Activated effector memory CD4-positive, alpha-beta T cell treated with anti-CD3 and anti-CD28 coated beads, Interleukin-2, amount 50 U/mL, for 16 hours (primary cell): ENCODE measurements around the gene RTL1.

Source experiments
- DNase-seq: peaks from one replicate; pipeline ENCODE4 v3.0.0-alpha.2; 2020

RTL1 gene

DNA sequence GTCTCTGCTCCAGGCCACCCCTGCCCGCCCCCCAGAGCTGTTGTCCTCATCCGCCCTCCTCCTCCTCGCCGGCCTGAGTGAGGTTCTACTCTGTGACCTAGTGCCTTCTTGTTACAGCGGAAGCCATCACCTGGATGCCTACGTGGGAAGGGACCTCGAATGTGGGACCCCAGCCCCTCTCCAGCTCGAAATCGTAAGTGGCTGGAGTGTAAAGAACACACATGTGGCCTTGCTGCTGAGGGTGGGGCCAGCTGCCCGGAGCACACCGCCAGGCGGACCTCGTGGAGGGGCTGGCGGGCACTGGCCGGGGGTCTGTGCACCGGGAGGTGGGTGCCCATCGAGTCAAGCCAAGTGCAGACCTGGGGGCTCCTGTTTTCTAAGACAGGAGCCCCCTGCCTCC, 58.2 kb downstream of the RTL1 start:
- no peak for DNase-seq

DNA sequence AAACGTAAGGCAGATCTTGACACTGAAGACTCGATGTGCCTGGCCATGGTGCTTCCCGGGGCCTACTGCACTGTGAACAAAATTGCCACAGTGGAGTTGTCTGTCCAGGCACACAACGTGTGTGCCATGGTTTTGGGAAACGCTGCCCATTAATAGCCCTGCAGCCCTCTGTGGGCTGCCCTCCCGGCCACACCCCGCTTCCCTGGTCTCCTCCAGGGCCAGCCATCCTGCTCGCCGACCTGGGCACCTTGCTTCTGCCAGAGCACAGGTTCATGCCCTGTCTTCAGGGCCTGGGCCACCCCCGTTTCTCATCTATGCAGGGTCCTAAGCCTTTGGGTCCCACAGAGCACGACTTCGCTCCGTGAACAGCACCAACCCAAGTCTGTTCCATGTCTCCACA, 58.7 kb downstream of the RTL1 start:
- no peak for DNase-seq

DNA sequence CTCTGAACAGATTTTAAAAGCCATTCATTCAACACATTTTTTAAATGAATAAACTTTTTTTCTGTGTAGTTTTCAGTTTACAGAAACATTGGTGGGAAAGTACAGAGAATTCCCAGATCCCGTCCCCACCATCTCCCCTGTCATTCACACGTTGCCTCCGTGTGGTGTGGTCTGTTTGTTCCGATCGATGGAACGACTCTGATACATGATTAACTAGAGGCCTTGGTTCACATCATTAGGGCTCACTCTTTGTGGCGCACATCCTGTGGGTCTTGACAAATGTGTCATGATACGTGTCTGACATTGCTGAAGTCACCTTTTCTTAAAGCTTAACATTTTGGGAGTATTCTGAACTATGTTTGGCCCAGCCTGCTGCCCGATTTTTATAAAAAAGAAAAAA, 59.1 kb downstream of the RTL1 start:
- no peak for DNase-seq

DNA sequence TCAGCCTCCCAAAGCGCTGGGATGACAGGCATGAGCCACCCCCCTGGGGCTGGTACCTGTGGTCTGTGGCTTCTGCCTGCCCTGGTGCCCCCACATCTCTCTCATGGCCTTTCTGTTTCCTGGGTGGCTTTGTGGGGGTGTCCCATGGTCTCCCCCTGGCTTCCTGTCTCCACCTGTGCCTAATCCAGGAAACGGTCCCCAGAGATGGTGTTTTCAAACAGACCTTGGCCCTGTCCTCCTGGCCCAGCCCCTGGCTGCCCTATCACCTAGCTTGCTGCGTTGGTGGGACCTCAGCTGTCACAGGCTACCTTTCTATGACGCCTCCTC, 59.5 kb downstream of the RTL1 start:
- no peak for DNase-seq

DNA sequence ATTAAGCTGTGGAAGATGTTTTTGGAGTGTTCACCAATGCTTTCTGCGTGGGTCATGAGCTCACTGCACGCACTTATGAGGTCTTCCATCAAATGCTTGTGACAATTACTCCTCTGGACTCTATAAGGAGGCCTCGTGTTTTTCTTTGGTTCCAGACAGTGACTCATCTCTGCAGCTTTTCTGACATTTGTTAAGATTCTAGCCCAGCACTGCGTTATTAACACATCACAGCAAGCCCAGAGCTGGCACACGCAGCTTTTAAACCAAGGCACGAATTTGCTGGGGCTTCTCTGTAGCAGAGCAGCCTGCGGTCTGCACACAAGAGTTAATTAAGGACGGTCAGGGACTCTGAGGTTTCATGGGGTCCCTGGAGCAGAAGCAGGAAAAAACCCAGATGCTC, 60.7 kb downstream of the RTL1 start:
- no peak for DNase-seq

DNA sequence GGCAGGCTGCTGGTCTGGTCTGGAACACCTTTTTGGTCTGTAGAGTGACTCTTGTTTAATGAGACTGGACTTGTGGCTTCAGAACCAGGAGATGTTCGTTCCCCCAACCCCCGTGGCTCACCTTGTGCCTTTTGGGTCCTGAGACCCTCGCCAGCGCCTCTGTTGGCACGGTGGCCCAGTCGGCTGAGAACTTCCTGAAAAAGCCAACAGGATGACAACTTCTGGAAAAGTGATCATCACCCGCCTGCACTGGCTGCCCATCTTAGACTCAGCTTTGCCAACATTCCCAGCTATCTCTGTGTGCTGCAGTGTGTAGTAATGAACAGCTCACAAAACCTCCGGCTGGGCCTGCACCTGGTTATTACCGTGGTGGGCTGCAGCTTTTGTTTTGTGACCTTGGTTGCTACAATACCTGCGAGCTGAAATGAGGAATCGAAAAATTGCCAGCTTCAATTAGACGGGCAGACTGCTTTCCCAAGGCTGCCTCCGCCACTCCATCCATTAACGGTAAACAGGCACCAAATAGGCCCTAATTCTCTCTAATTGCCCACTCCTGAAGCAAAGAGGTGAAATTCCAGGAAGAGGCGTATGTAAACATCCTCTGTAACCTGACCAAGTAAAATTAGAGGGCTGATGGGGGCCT, 61.6 kb downstream of the RTL1 start:
- no peak for DNase-seq

DNA sequence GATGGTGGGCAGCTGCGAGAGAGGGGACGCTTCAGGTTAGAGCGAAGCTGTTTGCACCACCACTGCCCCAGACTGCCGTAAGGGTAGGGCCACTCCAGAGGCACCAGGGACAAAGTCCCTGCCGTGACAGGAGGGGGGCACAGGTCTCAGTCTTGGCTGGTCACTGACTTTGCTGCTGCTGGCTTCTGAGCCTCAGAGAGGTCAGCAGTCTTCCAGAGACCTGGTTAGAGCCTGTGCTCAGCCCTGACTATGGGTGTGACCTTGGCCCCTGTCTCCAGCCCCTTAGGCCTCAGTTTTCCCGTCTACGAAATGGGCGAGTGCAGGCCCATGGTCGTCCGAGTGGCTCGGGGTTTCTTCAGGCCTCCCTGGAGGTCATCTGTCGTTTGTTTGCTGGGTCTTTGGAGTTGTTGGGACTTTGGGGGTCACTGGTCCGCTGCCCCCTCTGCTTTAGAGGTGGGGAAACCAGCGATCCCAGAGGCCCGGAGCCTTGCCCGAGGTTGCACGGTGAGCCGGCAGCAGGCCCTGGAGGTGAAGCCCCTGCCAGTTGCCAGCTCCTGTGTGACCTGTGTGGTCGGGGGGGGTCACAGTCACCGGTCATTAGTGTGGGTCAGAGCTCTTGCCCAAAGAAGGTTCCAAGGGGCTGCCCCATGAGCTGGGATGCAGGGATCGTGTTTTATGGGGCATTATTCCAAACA, 62.3 kb downstream of the RTL1 start:
- no peak for DNase-seq

DNA sequence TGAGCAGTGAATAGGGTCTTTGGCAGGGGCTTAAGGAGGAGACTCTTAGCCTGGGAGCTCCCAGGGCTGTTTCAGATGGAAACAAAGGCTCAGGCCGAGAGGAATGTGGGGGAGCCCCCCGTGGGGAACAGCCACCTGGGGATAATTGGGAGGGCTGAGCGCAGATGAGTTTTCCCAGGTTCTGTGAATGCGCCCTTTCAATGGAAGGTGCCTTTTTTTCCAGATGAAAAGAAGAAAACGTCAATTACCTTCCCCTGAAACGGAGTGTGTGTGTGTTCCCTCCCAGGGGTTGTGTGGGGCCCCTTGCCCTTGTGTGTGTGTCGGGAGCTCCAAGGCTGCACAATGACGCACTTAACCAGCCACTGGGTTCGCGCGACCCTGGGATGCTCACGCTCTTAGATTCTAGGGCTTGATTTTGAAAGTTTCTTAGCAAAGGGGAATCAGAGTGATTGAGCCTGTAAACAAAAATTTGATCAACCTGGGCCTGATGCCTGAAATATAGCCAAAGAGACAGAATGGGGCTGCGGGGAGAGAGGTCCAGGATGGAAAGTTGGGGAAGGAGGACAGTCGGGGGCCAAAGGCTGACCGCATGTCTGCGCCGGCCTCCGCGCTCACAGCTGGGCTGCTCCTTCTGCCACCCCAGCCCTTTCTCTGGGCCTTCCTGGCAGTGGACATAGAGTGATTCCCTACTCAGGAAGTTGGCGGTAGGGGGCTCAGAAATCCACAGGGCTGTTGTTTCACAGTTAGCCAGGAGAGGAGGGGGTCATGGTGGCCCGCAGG, 63.0 kb downstream of the RTL1 start:
- DNase-seq = no peak

DNA sequence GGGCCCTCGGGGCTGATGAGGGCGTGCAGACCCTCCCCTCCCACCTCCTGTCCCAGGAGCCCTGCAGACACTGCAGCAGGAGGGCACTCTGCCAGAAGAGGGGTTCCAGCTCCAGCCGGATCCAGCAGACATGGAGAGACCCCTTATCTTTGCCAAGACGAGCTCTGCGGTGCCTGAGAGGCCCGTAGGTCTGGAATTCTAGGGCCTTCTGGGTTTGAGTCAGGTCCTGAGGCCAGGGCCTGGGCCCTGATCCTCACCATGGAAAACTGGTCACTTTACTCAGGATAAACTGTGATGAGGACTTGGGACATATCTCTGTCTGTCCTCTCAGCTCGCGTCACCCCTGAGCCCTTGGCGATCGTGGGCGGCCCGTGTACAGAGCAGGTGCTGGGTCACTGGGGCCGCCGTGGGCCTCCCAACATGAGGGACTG, 63.8 kb downstream of the RTL1 start:
- no peak for DNase-seq

DNA sequence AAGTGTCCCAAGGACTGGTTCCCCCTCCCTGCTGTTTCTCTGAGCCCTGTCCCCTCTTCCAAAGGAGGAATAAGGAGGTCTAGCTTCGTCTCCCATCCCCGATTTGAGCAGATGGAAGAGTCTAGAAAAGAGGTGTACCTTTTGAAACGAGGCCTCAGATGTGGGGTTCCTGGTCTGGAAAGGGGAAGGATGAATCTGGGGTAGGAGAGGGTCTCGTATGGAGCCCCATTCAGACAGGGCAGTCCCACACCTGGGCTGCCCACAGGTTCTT, 64.3 kb downstream of the RTL1 start:
- no peak for DNase-seq

DNA sequence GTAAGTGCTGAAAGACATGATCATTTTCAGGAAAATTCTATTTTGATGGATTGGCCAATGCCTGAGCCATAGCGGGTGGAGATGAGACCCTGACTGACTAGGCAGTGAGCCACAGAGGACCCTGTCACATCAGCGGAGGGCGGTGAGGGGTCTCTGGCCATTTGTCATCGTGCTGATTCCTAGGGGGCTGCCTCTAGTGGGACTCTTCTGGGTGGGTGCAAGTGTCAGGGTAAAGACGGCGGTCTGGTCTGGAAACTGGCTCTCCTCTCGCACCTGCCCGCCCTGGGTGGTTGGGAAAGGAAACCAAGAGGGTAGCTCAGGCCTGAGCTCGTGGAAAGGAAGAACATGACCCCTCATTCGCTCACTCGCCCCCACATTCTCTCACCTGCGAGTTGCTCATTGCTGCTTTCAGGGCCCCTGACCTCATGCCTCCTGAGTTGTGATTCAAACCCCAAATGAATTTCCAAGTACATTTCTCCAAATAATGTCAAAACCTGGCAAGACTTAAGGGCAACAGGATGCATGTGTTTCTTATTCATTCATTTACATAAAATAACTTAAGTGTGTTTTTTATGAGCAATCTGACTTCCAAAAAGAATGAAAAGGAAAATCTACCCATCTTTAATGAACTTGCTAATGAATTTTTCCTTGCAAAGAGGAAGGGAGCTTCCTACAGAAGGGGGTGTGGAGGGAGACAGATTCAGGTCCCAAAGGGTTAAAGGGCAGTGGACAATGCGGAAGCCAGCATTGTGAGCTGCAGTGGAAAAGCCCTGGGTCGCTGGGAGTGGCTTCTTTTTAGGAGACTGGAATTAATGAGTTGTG, 64.8 kb downstream of the RTL1 start:
- no peak for DNase-seq

DNA sequence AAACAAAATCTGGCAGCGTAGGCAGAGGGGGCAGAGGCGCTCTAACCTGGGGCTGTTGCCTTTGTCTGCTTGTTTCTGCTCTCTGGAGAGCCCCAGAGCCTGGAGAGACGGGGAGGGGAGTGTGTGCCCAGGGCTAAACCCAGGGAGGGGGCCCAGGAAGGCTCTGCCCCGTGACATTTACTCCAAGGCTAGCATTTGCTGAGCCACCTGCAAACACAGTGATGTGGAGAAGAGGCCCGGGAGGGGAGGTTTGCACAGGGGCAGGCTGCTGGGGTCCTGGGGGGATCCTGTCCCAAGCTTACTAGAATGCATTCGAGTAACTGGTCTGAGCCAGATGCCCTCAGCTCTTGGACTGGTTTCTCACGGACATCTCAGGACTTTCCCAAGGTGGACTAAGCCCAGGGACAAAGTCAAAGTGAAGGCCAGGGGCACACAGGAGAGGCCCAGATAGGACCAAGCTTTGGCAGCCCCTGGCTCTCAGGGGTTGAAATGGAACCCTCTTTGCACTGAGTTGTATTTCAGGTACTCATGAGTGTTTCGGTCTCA, 65.6 kb downstream of the RTL1 start:
- no peak for DNase-seq

DNA sequence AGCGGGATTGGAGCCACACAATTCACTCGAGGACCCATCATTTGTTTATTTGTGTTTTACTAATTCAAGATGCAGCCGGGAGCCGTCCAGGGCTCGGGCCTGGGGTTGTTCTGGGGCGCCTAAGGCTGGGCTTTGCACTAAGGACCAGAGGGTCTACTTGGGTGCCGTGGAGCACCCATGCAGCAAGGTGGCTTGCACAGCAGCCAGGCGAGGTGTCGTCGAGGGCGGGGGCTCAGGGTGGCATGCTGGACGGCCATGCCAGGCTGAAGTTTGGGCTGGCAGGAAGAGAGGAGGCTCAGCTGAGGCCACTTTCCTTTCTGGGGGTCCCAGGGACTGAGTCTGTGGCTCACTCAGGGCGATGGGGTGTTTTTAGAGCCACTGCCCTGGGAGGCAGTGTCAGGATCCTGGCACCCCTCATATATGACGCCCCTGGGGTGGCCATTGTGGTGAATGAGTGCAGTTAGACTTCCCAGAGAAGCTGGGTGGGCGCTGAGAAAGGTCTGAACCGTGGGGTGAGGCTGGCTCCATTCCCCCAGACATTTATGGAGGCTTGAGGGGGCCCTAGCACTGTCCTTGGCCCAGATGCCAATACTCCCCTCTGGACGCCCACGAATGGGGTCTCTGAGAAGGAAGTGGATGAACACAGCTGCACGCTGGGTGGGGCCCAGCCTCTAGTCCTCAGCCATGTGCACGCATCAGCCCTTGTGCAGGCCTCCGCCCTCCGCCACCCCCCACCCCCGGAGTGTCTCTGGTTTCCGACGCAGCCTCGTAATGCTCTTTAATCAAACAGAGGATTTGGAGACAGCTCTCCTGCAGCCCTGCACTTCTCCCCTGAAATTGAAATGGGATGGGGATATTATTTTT, 66.3 kb downstream of the RTL1 start:
- no peak for DNase-seq

DNA sequence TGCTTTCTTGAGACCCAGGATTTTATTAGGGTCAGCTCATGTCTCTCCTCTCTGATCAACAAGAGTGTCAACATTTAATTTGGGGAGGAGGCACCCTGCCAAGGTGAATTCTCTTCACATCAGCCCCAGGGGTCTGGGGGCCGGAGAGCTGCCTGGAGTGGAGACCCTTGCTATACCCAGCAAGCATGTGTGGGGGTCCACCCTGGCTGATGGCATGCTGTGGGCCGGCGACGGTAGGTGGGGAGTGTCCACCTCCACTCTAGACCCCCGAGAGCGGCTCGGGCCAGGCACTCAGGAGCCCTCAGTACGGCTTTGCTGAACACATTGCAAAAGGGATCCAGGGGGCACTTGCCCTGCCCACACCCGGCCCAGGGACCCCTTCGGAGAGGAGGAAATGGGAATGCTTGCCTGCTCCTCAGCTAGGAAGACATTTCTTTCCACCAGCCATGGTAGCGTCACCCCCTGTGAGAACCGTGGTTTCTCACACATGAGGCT, 67.2 kb downstream of the RTL1 start:
- no peak for DNase-seq

DNA sequence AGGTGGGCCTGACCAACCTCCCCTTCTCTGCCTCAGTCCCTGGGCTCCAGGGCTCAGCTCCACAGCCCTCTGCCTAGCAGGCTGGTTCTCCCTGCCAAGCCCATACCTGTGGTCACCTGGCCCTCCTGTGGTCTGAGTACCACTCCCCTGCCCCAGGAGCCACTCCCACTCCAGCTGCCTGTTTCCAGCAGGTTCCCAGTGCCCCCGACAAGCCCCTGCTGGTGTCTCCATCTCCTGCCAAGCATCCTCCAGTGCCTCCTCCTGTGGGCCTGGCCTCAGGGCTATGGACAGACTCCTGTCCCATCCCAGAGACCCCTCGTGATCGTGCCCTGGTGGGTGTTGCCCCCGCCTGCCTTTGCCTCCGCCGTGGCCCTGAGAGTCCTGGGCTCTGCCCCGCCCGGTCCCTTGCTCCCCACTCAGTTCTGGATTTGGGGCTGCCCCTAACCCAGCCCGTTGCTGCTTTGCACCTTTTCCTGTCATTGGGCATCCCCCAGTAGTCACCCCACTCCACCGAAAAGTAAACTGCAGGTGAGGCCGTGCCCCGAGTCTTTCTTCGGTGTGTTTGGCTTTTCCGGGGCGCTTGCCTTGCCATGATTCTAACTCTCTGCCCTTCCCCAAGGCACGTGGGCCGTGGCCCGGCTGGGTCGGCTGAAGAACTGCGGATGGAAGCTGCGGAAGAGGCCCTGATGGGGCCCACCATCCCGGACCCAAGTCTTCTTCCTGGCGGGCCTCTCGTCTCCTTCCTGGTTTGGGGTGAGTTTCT, 67.8 kb downstream of the RTL1 start:
- no peak for DNase-seq

DNA sequence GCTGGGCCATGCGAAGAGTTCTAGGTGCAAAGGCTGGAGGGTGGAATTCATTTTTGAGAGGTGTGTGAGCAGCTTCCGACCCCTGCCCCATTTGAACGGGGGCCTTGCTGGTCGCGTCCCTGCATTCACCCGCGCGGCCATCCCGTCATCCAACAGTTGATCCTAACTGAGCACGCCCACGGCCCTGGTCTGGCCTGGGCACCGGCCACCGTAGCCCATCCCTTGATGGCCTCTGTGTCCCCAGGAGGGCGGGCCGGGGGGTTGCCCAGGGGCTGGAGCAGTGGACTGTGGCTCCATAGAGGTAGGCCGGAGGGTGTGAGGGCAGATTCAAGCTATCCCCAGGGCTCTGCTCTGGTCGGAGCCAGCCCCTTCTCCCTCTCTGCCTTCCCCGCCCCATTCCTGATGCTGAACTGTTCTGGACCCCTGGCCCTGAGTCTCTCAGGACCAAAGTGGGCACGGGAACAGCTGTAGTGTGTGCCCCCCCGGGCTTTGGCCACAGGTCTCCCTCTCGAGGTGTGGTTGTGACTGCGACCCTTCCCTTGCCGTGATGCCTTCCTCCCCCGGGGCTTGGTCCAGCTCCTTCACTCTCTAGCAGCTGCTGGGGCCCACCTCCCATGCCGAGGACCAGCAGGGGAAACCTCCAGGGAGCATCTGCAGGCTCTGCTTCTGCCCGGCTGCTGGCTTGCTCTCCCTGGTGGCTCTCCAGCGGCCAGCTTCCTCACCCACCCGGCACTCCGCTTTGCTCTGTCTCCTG, 68.6 kb downstream of the RTL1 start:
- no peak for DNase-seq

DNA sequence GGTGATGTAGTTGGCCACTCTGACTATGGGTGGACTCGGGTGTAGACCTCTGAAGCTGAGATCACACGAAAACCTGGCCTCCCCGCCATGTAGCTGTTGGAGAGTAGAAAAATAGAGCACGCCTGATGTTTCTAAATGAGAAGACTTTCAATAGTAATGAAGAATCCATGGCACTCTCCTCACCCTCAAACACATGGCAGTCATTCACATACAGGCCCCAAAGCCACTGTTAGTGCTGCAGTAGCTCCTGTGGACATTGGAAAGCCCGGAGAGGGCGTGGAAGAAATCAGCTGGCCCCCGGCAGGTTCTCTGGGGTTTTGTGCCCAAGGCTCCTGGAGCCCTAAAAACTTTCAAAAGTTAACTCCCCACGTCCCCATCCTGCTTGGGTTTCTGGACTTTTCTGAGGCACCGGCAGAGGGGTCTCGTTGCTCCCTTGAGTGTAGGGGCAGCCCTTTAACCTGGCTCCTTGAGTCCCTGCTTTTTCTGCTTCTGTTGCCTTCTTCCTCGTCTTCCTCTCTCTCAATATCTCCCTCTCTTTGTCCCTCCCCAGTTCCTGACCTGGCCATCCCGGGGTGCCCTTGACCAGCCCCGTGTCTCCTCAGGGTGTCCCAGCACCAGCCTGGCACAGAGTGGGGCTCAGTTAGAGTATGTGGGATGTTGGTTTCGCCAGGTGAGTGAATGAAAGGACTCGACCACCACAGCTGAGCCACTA, 69.3 kb downstream of the RTL1 start:
- no peak for DNase-seq

DNA sequence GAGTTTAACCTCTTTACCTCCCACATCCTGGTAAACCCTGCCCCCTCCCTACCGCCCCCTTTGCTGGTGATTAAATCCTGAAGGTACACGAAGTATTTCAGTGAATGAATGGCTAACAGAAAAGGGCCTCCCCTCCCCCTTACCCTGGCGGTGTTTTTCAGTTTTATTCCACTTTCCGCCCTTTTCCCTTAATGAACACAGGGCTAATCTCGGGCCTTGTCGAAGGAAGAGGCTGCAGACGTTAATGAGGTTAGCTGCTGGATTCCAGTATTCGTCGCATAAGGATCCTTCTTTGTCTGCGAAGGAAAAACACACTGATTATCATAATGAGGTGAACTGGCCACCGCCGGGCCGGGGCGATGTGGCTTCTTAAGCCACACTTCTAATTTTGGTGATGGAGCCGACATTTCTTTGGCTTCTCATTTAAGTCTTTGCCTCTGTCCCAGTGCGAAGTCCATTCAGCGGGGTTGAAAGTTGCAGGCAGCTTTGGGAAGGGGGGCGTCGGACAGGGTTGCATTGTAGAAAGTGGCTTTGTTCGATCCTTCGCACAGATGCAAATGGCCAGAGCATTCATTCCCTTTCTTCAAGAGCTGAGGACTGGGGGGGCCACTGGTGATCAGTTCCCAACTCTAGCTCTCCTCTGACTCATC, 71.1 kb downstream of the RTL1 start:
- no peak for DNase-seq

DNA sequence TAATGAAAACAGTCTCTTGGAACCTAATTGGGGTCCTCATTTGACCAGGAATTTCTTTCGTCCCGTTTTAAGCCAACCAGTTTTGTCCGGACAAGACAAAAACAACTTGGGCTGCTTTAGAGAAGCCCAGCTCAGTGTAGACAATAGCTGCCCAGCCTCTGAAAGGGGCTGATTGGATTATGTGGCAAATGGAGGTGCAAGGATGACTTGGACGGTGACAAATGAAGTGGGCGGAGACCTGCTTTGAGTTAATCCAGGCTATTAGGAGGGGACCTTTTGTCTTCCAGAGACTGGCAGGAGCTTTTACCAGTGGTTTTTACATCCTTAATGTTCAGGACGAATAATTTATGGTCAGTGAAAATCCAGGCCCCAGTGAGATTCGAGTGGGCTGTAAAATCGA, 72.8 kb downstream of the RTL1 start:
- DNase-seq = no peak
